Left colon (tissue), 2 donors: ENCODE measurements around the gene PHAF1. TPM values are rescaled to one million over a fixed set of nuclear protein-coding genes. Genes with fewer than 3 reads are reported as not detected.

ENCODE experiments used
- ATAC-seq: fragments of 200-7000 bp; cut with Tn5 transposase; one replicate; pipeline ENCODE4 v1.9.1; 2020; ENCODE audit warnings: mild to moderate bottlenecking, moderate library complexity
- DNase-seq, 2 donors: peaks; one replicate each; pipeline ENCODE4 v3.0.0-alpha.2; 2020
- intact Hi-C, 2 donors: fragments of 100-400 bp; cut with DNase I in 1 of 2; cut with micrococcal nuclease in 1 of 2; formaldehyde crosslinking; loops; one replicate each; pipeline versions ENCODE4 v1.11.2 to v1.14.0; 2022; cut with DNase I, micrococcal nuclease
- total RNA-seq, 2 donors: library from RNA; stranded (reverse); fragmentation: NEBNext Ultra II Directional; extraction: Animal tissue kit (Norgen Biotek cat#: 25700); gene quantifications; one replicate each; pipeline ENCODE4 v1.2.1, GENCODE V29; 2021
- donor health status: DM: no; HTN: no; CAD: no.
- donor health status: DM: yes; HTN: yes; CAD: no.

Gene PHAF1
- total RNA-seq, 2 donors from 2014 or later: 11.3 to 13.9 TPM

- DNase-seq: peak in 1 of 2 donors; percentile 16
- no peak for ATAC-seq
- intact Hi-C loops: loop anchor here (5.0 to 10.0 kb wide), 2 partner anchors 180 to 182 kb away; no protein-coding TSS in a partner anchor
These were observed 47.5 kb downstream of the PHAF1 start for GRCh38 chr16:67157106-67157748.

GRCh38 chr16:67157892-67158635, 48.3 kb downstream of the PHAF1 start:
- no peak for ATAC-seq
- DNase-seq: no peak
- intact Hi-C loops: loop anchor here (5.0 to 10.0 kb wide), 2 partner anchors 181 to 183 kb away; no protein-coding TSS in a partner anchor

- DNase-seq (peak; percentile 77 to 83), ATAC-seq (peak; percentile 38)
- intact Hi-C loops: loop anchor here (5.0 to 10.0 kb wide), 2 partner anchors 182 to 184 kb away; no protein-coding TSS in a partner anchor
These were observed 49.2 kb downstream of the PHAF1 start for GRCh38 chr16:67158637-67159600.

- ATAC-seq (no peak), DNase-seq (no peak)
- intact Hi-C loops: no loop called here
These were observed 51.9 kb downstream of the PHAF1 start for GRCh38 chr16:67161595-67162058.

GRCh38 chr16:67162506-67163163, 52.9 kb downstream of the PHAF1 start:
- intact Hi-C loops: no loop called here
- ATAC-seq (no peak), DNase-seq (no peak)

GRCh38 chr16:67163164-67163998, 53.6 kb downstream of the PHAF1 start:
- DNase-seq (peak in 1 of 2 donors; percentile 53), ATAC-seq (no peak)
- intact Hi-C loops: no loop called here

GRCh38 chr16:67163999-67164558, 54.3 kb downstream of the PHAF1 start:
- intact Hi-C loops: no loop called here
- DNase-seq: no peak

GRCh38 chr16:67164599-67165061, 54.9 kb downstream of the PHAF1 start, which contains the start of gene HSF4:
Gene HSF4, plus strand, starts transcription at chr16:67164745. Its CDS starts 67 bp downstream, at chr16:67164812.
- DNase-seq: peak; percentile 75 to 79
- intact Hi-C loops: no loop called here
- peak; percentile 48 for ATAC-seq

More at GRCh38 chr16:67163999-67164558, 54.3 kb downstream of the PHAF1 start:
- ATAC-seq: no peak

GRCh38 chr16:67165121-67166078, 55.7 kb downstream of the PHAF1 start:
- peak; percentile 2 for ATAC-seq
- DNase-seq: no peak
- intact Hi-C loops: no loop called here

GRCh38 chr16:67166110-67166547, 56.4 kb downstream of the PHAF1 start:
- intact Hi-C loops: no loop called here
- no peak for ATAC-seq

GRCh38 chr16:67166598-67167168, 56.9 kb downstream of the PHAF1 start:
- DNase-seq (no peak), ATAC-seq (no peak)
- intact Hi-C loops: no loop called here

More at GRCh38 chr16:67166110-67166547, 56.4 kb downstream of the PHAF1 start:
- DNase-seq: no peak

- DNase-seq (no peak), ATAC-seq (no peak)
These were observed 57.8 kb downstream of the PHAF1 start for GRCh38 chr16:67167588-67167987.

GRCh38 chr16:67169011-67169451, 59.3 kb downstream of the PHAF1 start:
- ATAC-seq: no peak
- intact Hi-C loops: no loop called here
- no peak for DNase-seq

More at GRCh38 chr16:67167588-67167987, 57.8 kb downstream of the PHAF1 start:
- intact Hi-C loops: no loop called here

- intact Hi-C loops: no loop called here
- ATAC-seq (no peak), DNase-seq (peak in 1 of 2 donors; percentile 59)
These were observed 60.0 kb downstream of the PHAF1 start for GRCh38 chr16:67169642-67170167.
